Activated T-helper 9 cell treated with anti-CD3 and anti-CD28 coated beads, Interleukin-2, amount 50 U/mL, for 16 hours (primary cell): ENCODE measurements around the gene AKAP12.

Experiments
- DNase-seq: peaks from one replicate; pipeline ENCODE4 v3.0.0-alpha.2; 2020; ENCODE audit warnings: low read depth

AKAP12 gene

GRCh38 chr6:151239603-151240035 lies at the start of gene AKAP12:
TSS of gene AKAP12 (plus strand) at chr6:151239967. CDS start at chr6:151240563, 596 bp downstream.
- no peak for DNase-seq

- DNase-seq = no peak
Observed at GRCh38 chr6:151191527-151191926, 48.2 kb upstream of the AKAP12 start.

DNA sequence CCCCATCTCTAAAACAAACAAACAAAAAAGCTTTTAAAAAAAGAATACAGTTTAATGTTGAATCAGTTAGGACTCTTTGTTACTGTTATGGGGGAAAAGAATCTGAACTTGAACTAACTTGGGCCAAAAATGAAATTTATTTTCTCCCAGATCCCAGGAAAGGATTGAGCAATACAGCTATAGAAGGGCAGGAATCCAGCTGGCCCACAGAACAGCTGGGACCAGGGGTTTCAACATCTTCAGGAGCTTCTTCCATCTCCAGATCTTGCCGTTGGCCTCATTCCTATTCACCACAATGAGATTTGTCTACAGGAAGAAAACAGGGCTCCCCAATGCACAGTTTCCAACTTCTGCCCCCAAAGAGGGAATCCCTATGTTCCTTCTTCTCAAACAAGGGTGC lies 43.2 kb upstream of the AKAP12 start:
- no peak for DNase-seq

DNA sequence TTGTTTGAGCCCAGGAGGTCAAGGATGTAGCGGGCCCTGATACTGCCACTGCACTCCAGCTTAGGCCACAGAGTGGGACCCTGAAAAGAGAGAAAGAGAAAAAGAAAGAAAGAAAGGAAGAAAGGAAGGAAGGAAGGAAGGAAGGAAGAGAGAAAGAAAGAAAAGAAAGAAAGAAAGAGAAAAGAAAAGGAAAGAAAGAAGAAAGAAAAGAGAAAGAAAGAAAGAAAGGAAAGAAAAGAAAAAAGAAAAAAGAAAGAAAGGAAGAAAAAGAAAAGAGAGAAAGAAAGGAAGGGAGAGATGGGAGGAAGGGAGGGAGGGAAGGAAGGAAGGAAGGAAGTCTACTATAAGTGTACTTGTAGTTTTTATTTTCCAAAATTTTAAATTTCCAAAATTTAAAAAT lies 42.2 kb upstream of the AKAP12 start:
- DNase-seq = no peak

GRCh38 chr6:151199991-151200390 lies 39.8 kb upstream of the AKAP12 start:
- no peak for DNase-seq

GRCh38 chr6:151205721-151206600 lies 33.8 kb upstream of the AKAP12 start:
- no peak for DNase-seq

DNA sequence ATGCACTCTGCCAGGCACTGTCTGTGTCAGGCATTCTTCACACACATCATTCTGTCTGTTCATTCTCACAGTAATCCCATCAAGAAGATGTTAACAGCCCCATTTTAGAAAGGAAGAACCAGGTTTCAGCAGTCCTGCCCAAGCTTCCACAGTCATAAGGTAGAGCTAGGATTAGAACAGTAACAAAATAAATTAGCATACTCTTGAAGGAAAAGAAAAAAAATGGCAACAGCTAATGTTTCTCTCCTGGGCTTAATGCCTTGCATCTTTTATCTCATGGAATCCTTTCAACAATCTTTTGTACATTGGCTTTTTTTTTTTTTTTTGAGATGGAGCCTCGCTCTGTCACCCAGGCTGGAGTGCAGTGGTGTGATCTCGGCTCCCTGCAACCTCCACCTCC lies 32.1 kb upstream of the AKAP12 start:
- no peak for DNase-seq

DNA sequence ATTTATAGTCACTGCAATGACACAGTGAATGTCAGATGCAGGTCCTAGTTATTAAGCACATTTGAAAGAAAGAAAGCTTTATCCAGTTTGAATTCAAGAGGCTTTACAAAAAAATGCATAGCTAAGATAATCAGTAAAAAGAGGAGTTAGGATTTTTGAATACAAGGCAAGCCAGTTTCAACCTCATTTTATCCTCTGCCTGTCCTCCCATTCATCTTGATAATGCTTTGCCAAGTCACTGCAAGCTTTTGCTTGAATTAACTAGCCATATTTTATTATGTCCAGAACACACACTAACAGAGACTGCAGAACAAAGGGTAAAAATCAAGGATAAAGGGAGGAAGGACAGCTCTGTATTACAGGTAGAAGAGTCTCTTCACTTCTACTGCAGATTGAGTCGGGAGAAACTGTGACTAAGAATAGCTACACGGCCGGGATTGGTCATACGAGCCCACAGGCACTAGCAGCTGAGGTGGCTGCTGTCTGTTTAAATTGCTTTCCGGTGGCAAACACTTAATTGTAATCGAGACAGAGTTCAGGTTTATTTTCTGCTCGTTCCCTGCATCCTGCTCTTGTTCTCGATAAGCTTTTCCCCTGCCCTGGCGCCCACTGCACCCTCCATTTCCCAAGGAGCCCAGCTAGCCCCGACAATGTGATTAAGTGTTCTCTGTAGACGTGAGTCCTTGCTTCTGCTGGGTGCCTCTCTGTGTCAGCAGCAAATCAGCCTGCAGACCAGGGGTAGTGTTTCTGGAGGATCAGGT lies 30.5 kb upstream of the AKAP12 start:
- DNase-seq = no peak

GRCh38 chr6:151211075-151211474 lies 28.7 kb upstream of the AKAP12 start:
- no peak for DNase-seq

- DNase-seq = no peak
Observed at GRCh38 chr6:151213352-151213751, 26.4 kb upstream of the AKAP12 start.

GRCh38 chr6:151215999-151216398 lies 23.8 kb upstream of the AKAP12 start:
- DNase-seq = no peak

GRCh38 chr6:151216804-151217203 lies 23.0 kb upstream of the AKAP12 start:
- no peak for DNase-seq

DNA sequence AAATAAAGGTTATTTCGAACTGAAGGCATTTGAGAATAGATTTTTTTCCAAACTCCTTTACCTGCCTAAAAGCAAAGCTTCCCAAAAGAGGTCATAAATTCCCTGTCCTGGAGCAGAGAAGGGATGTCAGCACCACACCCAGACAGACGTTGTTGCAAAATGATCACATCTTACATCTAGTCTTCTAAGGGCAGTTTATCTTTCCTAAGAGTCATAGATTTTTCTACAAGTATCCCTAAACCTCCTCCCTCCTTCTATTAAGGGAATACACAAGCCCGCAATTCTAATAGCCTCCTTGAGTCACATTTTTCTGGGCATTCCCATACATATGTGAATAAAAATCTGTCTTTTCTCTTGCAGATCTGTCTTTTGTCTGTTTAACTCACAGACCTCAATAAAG lies 20.6 kb upstream of the AKAP12 start:
- no peak for DNase-seq

DNA sequence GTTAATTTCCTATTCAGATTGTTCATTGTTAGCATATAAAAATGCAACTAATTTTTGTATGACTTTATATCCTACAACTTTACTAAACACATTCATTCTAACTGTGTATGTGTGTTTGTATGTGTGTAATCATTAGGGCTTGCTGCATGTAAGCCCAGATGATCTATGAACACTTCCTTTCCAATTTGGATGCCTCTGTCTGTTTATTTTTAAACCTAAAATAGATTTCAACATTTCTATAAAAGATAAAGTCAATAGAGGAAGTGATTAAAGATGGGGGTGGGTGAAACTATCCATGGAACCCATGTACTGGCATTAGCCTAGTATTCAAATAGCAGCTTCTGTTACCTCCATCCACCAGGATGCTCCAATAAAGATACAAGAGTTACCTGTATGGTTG lies 15.7 kb upstream of the AKAP12 start:
- DNase-seq = no peak

DNA sequence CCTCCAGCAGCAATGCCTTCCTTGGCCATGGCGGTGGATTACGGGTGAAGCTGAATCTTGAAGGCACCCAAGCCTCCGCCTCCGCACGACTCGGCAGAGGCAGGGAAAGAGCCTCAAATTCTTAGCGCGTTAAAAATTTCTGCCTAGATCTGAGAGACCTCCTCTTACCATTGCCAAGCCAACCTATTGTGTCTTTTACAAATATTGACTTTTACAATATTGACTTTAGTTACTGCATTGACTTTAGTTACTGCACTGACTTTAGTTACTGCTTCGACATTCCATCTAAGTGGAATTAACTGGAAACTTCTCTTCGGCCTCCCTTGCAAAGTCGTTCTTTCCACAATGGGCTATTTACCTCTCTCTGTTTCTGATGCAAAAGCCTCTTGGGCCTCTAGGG lies 13.8 kb upstream of the AKAP12 start:
- no peak for DNase-seq

GRCh38 chr6:151228788-151229400 lies 10.9 kb upstream of the AKAP12 start:
- no peak for DNase-seq

DNA sequence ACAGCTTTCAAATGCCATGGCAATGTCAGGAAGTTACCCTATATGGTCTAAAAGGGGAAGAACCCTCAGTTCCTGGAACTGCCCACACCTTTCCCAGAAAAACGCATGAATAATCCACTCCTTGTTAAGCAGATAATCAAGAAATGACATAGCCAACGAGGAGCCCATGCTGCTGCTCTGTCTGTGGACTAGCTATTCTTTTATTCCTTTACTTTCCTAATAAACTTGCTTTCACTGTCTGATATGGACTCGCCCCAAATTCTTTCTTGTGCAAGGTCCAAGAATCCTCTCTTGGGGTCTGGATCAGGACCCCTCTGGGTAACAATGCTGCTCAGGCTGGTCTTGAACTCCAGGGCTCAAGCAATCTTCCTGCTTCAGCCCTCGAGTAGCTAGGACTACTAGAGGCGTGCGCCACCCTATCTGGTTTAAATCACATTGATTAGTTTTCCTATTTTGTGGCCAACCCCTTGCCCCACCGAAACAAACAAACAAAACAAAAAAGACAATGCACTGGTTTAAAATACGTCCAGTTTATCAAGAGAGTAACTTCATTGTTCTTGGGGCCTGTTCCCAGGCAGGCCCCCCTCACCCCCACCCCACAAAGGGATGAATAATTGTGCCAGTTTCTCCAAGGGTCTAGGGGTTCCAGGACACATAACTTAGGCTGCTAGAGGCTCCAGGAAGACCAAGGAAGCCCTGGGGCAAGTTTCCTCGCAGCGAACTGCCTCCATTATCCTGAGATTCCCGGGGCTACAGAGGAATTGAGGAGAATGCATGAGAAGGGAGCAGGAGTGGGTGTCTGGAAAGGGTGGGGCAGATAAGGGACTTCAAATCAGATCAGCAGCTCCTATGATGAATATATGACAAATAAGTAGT lies 10.1 kb upstream of the AKAP12 start:
- peak; percentile 8 for DNase-seq

GRCh38 chr6:151230277-151230577 lies 9.5 kb upstream of the AKAP12 start:
- no peak for DNase-seq

- no peak for DNase-seq
Observed at GRCh38 chr6:151232899-151233298, 6.9 kb upstream of the AKAP12 start.

- no peak for DNase-seq
Observed at GRCh38 chr6:151233731-151234130, 6.0 kb upstream of the AKAP12 start.

- DNase-seq = no peak
Observed at GRCh38 chr6:151236668-151237401, 2.9 kb upstream of the AKAP12 start.
